Cardiac fibroblast (primary cell): ENCODE data around the gene S100A5.

Source experiments
- DNase-seq, 2 donors: peaks; one replicate each; pipeline versions ENCODE4 v3.0.0 to v3.0.0-alpha.2; 2010; ENCODE audit warnings: low read depth in 2 of 2
- H3K4me3 ChIP-seq, 2 donors: replicated peaks in 1 of 2; 1 replicate in 1 of 2; 2 replicates in 1 of 2; pipeline ENCODE4 v1.5.1; 2011; ENCODE audit warnings: low read depth in 2 of 2, low read length in 2 of 2, mild to moderate bottlenecking in 2 of 2, moderate library complexity in 1 of 2
- CTCF ChIP-seq: IDR thresholded peaks from one replicate; pipeline ENCODE4 v1.5.1; 2011; ENCODE audit warnings: low read depth, mild to moderate bottlenecking, low read length, inconsistent platforms

S100A5 gene

GRCh38 chr1:153487707-153488106 is 53.0 kb downstream of the S100A5 start:
- TF ChIP-seq CTCF = no peak
- no peak overlapping the region for H3K4me3 ChIP-seq
- DNase-seq = no peak
